Stimulated activated CD4-positive, alpha-beta T cell treated with anti-CD3 and anti-CD28 coated beads, Interleukin-12 subunit alpha, Interleukin-12 subunit beta, amount 100 ng/mL, for 24 hours (primary cell): ENCODE results near the gene CDK5RAP2.

Source experiments
- DNase-seq, 2 experiments: peaks; one replicate each; pipeline ENCODE4 v3.0.0-alpha.2; 2020; ENCODE audit warnings: low read depth in 2 of 2

CDK5RAP2 gene

DNA sequence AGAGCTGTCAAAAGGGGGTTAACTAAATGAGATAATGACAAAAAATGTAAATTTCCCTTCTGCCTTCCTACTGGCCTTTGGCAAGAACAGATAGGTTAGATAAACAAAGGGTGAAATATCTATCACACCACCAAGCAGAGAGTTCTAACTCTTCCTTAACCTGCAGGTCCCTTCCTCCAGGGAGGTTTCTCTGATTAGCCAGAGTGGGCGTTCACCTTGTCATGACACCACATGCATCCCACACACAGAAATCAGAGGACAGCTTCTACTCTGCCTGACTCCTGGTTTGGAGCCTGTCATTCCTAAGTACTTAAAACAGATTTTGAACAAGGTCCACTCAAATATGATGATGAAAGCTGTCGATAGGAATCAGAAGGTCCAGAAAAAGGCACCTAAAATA lies 180.0 kb downstream of the CDK5RAP2 start:
- no peak for DNase-seq

DNA sequence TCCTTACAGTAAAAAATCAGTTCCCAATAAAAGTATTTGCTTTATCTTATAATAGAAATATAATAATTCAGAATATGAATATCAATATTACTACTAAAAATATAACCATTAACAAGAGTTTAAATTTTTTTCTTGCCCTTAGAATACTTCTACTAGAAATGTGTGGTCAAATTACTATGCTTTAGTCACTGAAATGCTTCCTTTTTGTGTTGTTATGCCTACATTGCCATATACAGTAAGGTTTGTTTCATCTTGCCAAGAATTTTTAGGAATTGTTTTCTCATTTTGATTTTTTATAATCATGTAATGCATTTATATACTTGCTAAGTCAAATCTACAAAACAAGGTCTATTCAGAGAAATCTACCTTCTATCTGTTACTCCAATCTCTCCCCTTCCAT lies 181.7 kb downstream of the CDK5RAP2 start:
- no peak for DNase-seq

DNA sequence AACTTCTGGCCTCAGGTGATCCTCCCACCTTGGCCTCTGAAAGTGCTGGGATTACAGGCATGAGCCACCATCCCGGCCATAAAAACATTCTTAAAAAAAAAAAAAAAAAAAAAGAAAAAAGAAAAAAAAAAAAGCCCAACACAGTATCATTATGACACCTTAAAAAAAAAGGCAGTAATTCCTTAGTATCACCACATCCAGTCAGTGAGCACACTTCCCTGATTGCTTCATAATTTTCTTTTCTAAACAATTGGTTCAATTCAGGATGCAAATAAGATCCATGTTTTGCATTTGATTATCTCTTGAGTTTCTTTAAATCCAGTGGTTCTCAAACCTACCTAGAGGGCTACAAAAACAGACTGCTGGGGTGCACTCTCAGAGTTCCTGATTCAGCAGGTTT lies 182.5 kb downstream of the CDK5RAP2 start:
- no peak for DNase-seq

GRCh38 chr9:120396931-120397330 lies 183.0 kb downstream of the CDK5RAP2 start:
- no peak for DNase-seq

DNA sequence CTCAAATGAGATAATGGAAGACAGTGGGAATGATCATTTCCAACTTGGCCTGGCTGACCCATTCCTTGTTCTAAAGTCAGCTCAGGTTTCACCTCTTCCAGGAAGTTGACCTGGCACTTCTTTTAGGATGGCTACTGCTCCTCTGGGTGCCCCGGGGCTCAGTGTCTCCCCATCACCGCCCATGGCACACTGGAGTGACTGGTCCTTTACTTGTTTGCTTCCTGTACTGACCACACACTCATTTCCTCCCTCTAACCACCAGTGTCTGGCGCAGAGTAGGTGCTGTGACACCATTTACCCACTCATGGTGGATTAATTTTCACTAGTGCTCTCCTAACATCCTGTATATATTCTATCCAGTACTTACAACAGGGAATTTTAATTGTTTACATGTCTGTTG lies 183.5 kb downstream of the CDK5RAP2 start:
- no peak for DNase-seq

DNA sequence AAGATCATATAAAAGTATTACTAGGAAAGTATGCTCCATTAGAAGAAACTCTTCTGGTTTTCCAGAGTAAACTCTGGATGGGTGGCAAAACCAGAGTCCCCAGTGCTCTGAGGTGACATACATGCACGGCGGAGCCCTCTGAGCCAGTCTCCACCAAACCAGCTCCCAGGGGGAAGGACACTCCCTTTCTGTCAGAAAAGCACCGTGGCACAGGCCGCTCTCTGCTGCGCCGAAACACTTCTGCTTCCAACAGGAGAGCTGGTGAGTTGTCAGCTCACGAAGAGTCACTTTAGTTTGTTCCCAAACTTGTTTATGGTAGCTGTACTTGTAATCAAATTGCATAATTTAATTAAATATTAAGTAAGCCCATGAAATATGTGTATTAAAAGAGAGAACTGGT lies 184.6 kb downstream of the CDK5RAP2 start:
- no peak for DNase-seq

DNA sequence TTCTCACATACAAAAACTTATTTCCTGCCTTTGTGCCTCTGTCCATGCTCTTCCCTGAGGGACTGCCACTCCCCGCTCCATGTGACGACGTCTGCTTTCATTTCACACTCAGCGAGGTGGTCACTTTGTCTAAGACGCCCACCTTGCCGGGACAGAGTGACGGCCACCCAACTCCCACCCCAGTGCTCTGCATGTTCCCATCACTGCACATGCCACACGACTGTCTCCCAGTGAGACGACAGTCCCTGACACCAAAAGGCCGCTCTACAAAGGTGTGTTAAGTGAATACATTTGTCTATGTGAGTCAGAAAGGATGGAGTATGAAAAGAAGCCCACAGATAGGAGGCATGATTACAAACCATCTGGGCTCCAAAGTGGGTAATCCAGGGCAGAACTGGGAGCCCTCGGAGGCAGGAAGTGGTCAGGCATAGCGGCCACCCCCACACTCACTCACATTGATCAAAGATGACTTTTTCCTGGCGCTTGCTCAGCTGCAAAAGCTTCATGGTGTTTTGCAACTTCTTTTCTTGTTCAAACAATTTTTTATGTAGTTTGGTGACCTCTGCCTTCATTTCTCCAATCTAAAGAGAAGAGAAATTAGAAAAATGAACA lies 185.8 kb downstream of the CDK5RAP2 start:
- DNase-seq = no peak

- no peak for DNase-seq
Measured at GRCh38 chr9:120393386-120394057, 186.4 kb downstream of the CDK5RAP2 start.

- DNase-seq = no peak
Measured at GRCh38 chr9:120392711-120393110, 187.3 kb downstream of the CDK5RAP2 start.

DNA sequence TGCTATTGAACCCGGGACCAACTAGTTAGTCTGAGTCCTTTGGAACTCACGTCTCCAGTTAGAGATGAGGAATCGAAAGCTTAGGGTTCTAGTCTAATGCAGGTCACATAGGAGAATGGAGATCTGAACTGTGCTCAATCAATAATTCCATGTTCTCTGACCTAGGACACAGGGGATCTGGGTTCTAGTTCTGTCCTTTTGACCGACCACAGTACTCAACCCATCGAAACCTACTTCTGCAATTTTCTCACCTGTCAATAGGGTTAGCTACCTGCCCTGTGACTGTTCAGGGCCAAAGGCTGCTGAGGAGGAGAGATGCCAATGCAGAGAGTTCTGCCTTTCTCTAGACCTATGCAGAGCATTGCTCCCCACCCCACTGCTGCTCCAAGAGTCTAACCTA lies 187.7 kb downstream of the CDK5RAP2 start:
- no peak for DNase-seq

- DNase-seq = no peak
Measured at GRCh38 chr9:120391691-120392090, 188.3 kb downstream of the CDK5RAP2 start.

DNA sequence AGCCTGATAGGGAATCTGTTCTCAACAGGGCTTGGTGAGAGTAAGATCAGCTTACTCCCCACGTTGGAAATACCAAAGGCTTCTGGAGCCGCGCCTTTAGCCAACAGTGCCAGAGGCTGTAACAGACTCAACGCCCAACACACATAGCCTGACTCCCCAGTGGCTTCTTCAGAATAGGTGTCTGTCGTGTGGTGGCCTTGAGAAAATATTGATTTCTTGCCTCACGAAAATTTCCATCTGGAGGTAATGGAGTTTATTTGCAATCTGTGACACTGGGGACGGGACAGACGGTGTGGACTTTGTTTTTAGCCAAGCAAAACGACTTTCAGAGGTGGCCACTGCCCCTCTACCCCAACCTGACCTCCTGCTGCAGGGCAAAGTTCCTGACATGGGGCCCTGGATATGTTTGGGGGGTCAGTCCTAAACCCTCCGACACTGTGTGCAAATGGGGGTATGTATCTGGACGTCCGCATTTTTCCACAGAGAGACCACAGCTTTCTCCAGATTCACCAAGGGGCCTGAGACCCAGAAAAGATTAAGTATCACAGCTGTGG lies 189.3 kb downstream of the CDK5RAP2 start:
- DNase-seq = no peak

DNA sequence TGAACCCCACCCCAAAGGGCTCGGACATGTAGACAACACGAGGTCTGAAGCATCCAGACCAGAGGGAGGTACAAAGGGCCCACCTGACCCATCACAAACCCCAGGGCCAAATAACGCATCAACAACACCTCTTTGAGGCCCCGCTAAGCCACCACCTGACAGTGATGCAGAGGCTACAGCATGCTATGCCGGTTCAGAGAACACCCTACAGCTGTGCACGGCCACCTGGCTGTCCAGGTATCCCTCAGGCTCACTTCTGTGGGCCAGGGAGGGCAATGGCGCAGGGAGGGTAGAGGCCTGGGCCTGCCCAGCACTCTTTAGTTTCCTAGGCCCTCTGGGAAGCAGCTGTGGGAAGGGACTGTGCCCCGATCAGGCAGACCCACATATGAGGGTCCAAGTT lies 190.1 kb downstream of the CDK5RAP2 start:
- DNase-seq = no peak

- no peak for DNase-seq
Measured at GRCh38 chr9:120389300-120389699, 190.7 kb downstream of the CDK5RAP2 start.

DNA sequence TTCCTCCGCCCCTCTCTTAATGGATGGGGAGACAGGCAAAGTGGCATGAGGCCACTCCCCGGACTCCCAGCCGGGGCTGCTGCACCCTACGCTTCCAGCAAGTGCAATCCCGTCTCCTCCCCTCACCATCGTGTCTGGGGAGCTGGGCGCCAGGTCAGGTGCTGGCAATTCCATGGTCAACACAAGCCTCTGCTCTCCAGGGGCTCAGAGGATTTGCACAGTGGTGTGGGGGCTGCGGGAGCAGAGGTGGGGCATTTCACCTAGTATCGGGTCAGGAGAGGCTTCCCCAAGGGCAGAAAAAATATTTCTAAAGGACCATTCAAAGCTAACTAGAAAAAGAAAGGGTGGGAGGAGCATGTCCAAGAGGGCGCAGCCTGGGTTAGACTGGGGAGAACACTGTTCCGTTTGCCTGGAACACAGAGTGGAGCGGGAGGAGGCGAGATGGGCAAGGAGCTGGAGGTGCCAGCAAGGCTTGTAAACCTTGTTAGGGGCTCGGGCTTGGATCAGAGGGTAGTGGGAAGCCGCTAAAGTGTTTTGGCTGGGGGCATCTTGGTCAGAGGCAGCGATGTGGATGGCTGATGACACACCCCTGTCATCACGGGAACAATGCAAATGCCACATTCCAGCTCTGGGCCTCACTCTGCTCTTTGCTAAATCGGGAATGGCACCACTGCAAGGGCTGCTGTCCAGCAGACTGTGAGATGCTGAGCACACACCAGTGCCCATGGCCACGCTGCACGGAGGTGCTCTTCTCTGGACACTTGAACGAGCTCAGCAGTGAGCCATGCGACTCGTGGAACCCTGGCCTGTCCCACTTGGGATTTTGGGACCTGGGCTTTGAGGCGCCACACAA lies 191.7 kb downstream of the CDK5RAP2 start:
- no peak for DNase-seq

GRCh38 chr9:120387257-120388002 lies 192.5 kb downstream of the CDK5RAP2 start:
- no peak for DNase-seq

- DNase-seq = no peak
Measured at GRCh38 chr9:120386390-120387131, 193.4 kb downstream of the CDK5RAP2 start.

DNA sequence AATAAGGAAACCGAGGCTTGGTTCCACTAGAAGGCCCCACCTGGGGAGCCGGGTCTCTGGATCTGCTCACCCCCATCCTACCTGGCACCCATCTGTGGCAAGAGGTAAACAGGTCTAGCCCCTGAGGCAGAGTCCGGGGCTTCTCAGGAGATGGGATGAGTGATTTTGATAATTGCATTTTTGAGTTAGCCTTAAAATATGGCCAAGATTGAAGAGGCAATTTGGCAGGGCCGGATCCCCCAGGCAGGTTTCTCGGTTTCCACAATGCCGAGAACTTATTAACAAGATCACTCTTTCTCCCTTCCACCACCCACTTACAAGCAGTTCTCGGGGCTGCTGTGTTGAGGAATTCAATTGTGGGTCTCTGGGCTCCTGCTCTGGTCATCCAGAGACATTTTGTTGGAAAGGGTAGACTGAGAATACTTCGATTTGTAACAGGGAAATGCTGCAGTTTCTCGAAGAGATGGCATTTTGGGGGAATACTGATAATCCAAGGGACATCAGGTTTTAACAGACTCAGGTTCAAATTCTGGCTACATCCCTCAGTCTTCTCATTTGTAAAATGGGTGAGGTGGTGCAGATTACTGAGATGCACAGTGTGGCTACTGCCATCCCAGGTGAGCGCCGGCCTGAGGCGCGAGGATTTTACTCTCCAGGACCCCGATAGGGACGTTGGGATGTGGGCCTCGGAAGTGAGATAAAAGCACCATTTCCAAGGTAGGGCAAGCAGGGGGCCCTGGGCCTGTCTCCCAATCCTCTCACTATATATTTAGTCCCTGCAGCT lies 194.2 kb downstream of the CDK5RAP2 start:
- no peak for DNase-seq

DNA sequence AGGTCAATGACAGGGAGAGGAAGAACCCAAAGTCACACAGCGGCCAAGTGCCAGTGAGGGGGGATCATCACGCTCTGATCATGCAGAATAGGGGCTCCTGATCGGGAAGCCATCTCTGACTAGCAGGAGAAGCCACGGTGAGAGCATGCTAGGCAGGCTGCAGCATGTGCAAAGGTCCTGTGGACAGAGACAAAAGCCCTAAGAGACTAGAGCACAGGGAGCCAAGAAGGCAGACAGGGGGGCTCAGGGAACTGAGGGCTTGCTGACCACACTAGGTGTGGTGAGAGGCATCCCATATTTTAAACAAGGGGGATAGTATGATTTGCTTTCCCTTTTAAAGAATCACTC lies 195.1 kb downstream of the CDK5RAP2 start:
- no peak for DNase-seq
